Skeletal muscle satellite cell (primary cell): ENCODE measurements around the gene CCDC172.
"Not testable (repeated sequence)": the region's sequence is repeated elsewhere in the genome, so short reads cannot be mapped to it uniquely, and the experiment has no call there.

Source experiments
- H3K27me3 ChIP-seq: 2 replicates; pipeline ENCODE4 v1.7.0; 2013; ENCODE audit warnings: low read length; ENCODE audit not compliant: control insufficient read depth, insufficient read depth
- H3K36me3 ChIP-seq: 2 replicates; pipeline ENCODE4 v1.7.0; 2013; ENCODE audit warnings: mild to moderate bottlenecking, control low read depth, low read length; ENCODE audit not compliant: insufficient read depth
- H3K4me1 ChIP-seq: 2 replicates; pipeline ENCODE4 v1.7.0; 2013; ENCODE audit warnings: low read length; ENCODE audit not compliant: control insufficient read depth, insufficient read depth
- H3K4me2 ChIP-seq: 2 replicates; pipeline ENCODE4 v1.7.0; 2013; ENCODE audit warnings: mild to moderate bottlenecking, low read length
- H3K4me3 ChIP-seq: 2 replicates; pipeline ENCODE4 v1.7.0; 2013; ENCODE audit warnings: low read length
- H3K9ac ChIP-seq: 2 replicates; pipeline ENCODE4 v1.7.0; 2013; ENCODE audit warnings: mild to moderate bottlenecking, low read depth, low read length, moderate library complexity
- H3K9me3 ChIP-seq: replicated peaks from 2 replicates; pipeline ENCODE4 v1.7.0; 2013; ENCODE audit warnings: mild to moderate bottlenecking, control low read depth, low read length

CCDC172 gene

GRCh38 chr10:116352125-116352524, 27.9 kb downstream of the CCDC172 start:
- Histone ChIP-seq H3K4me2 (no peak overlapping the region), H3K4me3 (no peak overlapping the region), H3K36me3 (no peaks in the 10 kb centered on the region), H3K9ac (no peak overlapping the region), H3K27me3 (no peaks in the 10 kb centered on the region), H3K4me1 (no peaks in the 10 kb centered on the region), H3K9me3 (no peaks in the 10 kb centered on the region)

GRCh38 chr10:116353817-116354216, 29.6 kb downstream of the CCDC172 start:
- Histone ChIP-seq H3K4me3 (no peak overlapping the region), H3K9ac (no peak overlapping the region), H3K27me3 (no peaks in the 10 kb centered on the region), H3K36me3 (no peaks in the 10 kb centered on the region), H3K4me2 (no peak overlapping the region), H3K9me3 (no peaks in the 10 kb centered on the region), H3K4me1 (no peaks in the 10 kb centered on the region)

GRCh38 chr10:116355341-116355740, 31.1 kb downstream of the CCDC172 start:
- H3K4me3 ChIP-seq: no peak overlapping the region
- no peaks in the 10 kb centered on the region for H3K4me1 ChIP-seq

GRCh38 chr10:116356833-116357232, 32.6 kb downstream of the CCDC172 start:
- H3K4me2 ChIP-seq: no peak overlapping the region
- no peaks in the 10 kb centered on the region for H3K4me1 ChIP-seq
- H3K27me3 ChIP-seq: no peaks in the 10 kb centered on the region
- H3K9me3 ChIP-seq: no peaks in the 10 kb centered on the region
- no peak overlapping the region for H3K4me3 ChIP-seq
- no peaks in the 10 kb centered on the region for H3K36me3 ChIP-seq
- H3K9ac ChIP-seq: no peak overlapping the region

More at GRCh38 chr10:116355341-116355740, 31.1 kb downstream of the CCDC172 start:
- no peaks in the 10 kb centered on the region for H3K27me3 ChIP-seq
- H3K9ac ChIP-seq: no peak overlapping the region
- no peak overlapping the region for H3K4me2 ChIP-seq
- no peaks in the 10 kb centered on the region for H3K9me3 ChIP-seq
- H3K36me3 ChIP-seq: no peaks in the 10 kb centered on the region

GRCh38 chr10:116364868-116365267, 40.6 kb downstream of the CCDC172 start:
- H3K4me2 ChIP-seq: no peak overlapping the region
- H3K4me3 ChIP-seq: no peak overlapping the region
- no peaks in the 10 kb centered on the region for H3K9me3 ChIP-seq
- H3K9ac ChIP-seq: no peak overlapping the region
- no peaks in the 10 kb centered on the region for H3K27me3 ChIP-seq
- H3K4me1 ChIP-seq: no peaks in the 10 kb centered on the region
- no peaks in the 10 kb centered on the region for H3K36me3 ChIP-seq

GRCh38 chr10:116371737-116372136, 47.5 kb downstream of the CCDC172 start:
- H3K4me1 ChIP-seq: no peaks in the 10 kb centered on the region
- H3K9ac ChIP-seq: peak overlapping the region; percentile 73
- H3K4me3 ChIP-seq: peak overlapping the region; percentile 54

GRCh38 chr10:116382290-116382689, 58.0 kb downstream of the CCDC172 start:
- Histone ChIP-seq H3K27me3 (no peaks in the 10 kb centered on the region), H3K9me3 (no peaks in the 10 kb centered on the region), H3K4me3 (no peak overlapping the region), H3K4me2 (no peak overlapping the region), H3K9ac (no peak overlapping the region), H3K36me3 (no peaks in the 10 kb centered on the region), H3K4me1 (no peaks in the 10 kb centered on the region)

More at GRCh38 chr10:116371737-116372136, 47.5 kb downstream of the CCDC172 start:
- Histone ChIP-seq H3K9me3 (no peaks in the 10 kb centered on the region), H3K36me3 (no peaks in the 10 kb centered on the region), H3K4me2 (peak overlapping the region; percentile 74), H3K27me3 (no peaks in the 10 kb centered on the region)

- Histone ChIP-seq H3K36me3 (no peaks in the 10 kb centered on the region), H3K27me3 (no peaks in the 10 kb centered on the region), H3K9ac (no peak overlapping the region), H3K4me3 (no peak overlapping the region), H3K4me1 (no peaks in the 10 kb centered on the region), H3K9me3 (no peaks in the 10 kb centered on the region), H3K4me2 (no peak overlapping the region)
Observed at GRCh38 chr10:116385311-116385710, 61.1 kb downstream of the CCDC172 start.

GRCh38 chr10:116385994-116386809, 62.0 kb downstream of the CCDC172 start:
- H3K9me3 ChIP-seq: no peaks in the 10 kb centered on the region
- no peaks in the 10 kb centered on the region for H3K4me1 ChIP-seq
- H3K9ac ChIP-seq: no peak overlapping the region
- no peak overlapping the region for H3K4me2 ChIP-seq
- no peak overlapping the region for H3K4me3 ChIP-seq
- no peaks in the 10 kb centered on the region for H3K36me3 ChIP-seq
- H3K27me3 ChIP-seq: no peaks in the 10 kb centered on the region

GRCh38 chr10:116393246-116393831, 69.1 kb downstream of the CCDC172 start:
- not testable (repeated sequence) for H3K9ac ChIP-seq, H3K4me1 ChIP-seq, H3K4me2 ChIP-seq, H3K27me3 ChIP-seq, H3K4me3 ChIP-seq, H3K9me3 ChIP-seq, H3K36me3 ChIP-seq

GRCh38 chr10:116395223-116395985, 71.2 kb downstream of the CCDC172 start:
- H3K4me2 ChIP-seq: no peak overlapping the region
- H3K4me3 ChIP-seq: no peak overlapping the region
- H3K9ac ChIP-seq: no peak overlapping the region
- no peaks in the 10 kb centered on the region for H3K9me3 ChIP-seq
- no peaks in the 10 kb centered on the region for H3K27me3 ChIP-seq
- no peaks in the 10 kb centered on the region for H3K4me1 ChIP-seq
- no peaks in the 10 kb centered on the region for H3K36me3 ChIP-seq
